GM15510 (cell line): ENCODE data around the gene ARL5C.

ENCODE experiments used
- POLR2A ChIP-seq: IDR thresholded peaks from 3 replicates; pipeline ENCODE4 v1.6.1; 2011; ENCODE audit warnings: borderline replicate concordance; ENCODE audit not compliant: insufficient read length; ENCODE audit errors: extremely low read depth

The ARL5C gene

GRCh38 chr17:39114723-39115122, 51.2 kb downstream of the ARL5C start:
- TF ChIP-seq POLR2A, result no peak

- TF ChIP-seq POLR2A, result no peak
Observed at GRCh38 chr17:39113871-39114270, 52.1 kb downstream of the ARL5C start.

- TF ChIP-seq POLR2A, result no peak
Observed at GRCh38 chr17:39110435-39111136, 55.4 kb downstream of the ARL5C start.

- TF ChIP-seq POLR2A, result no peak
Observed at GRCh38 chr17:39108461-39109375, 57.2 kb downstream of the ARL5C start.

- no peak for TF ChIP-seq POLR2A
Observed at GRCh38 chr17:39107973-39108372, 58.0 kb downstream of the ARL5C start.

GRCh38 chr17:39107155-39107554, 58.8 kb downstream of the ARL5C start:
- no peak for TF ChIP-seq POLR2A
